A549 (cell line): Measurements from ENCODE around the gene SLC22A13.
"Not testable (repeated sequence)": the region's sequence is repeated elsewhere in the genome, so short reads cannot be mapped to it uniquely, and the experiment has no call there.

Experiments
- CEBPB ChIP-seq, 2 experiments: fragments of >200 bp in 1 of 2; sonication (Bioruptor Twin) in 1 of 2; formaldehyde crosslinking in 1 of 2; IDR thresholded peaks; 2 replicates each; pipeline ENCODE4 v1.6.1; 2012 to 2016
- ESRRA ChIP-seq: fragments of 150-350 bp; IDR thresholded peaks from 2 replicates; pipeline ENCODE4 v1.6.1; 2014; ENCODE audit warnings: mild to moderate bottlenecking, low read length, borderline replicate concordance
- MYC ChIP-seq: IDR thresholded peaks from 2 replicates; pipeline ENCODE4 v1.6.1; 2012; ENCODE audit warnings: mild to moderate bottlenecking, inconsistent platforms, low read length, improper control_type of control experiment, borderline replicate concordance
- POLR2A ChIP-seq: IDR thresholded peaks from 2 replicates; pipeline ENCODE4 v1.6.1; 2012; ENCODE audit warnings: mild to moderate bottlenecking, low read length
- RARB ChIP-seq: fragments of 250-450 bp; sonication (Bioruptor Pico); IDR thresholded peaks from 2 replicates; pipeline ENCODE4 v1.8.0; 2021; ENCODE audit warnings: mild to moderate bottlenecking, moderate library complexity
- ZFP36 ChIP-seq: fragments of 450-650 bp; IDR thresholded peaks from 2 replicates; pipeline ENCODE4 v1.6.1; 2014; ENCODE audit warnings: borderline replicate concordance; ENCODE audit not compliant: partially characterized antibody
- TF ChIP-seq, protein P1 (sequence below): fragments of >200 bp; sonication (Bioruptor Twin); formaldehyde crosslinking; IDR thresholded peaks from 3 replicates; pipeline ENCODE4 v1.5.1; 2016
- TF ChIP-seq, protein P2 (sequence below): fragments of 150-350 bp; IDR thresholded peaks from 2 replicates; pipeline ENCODE4 v1.6.1; 2014; ENCODE audit warnings: low read depth, mild to moderate bottlenecking, low read length
- TF ChIP-seq, protein P3 (sequence below): IDR thresholded peaks from 2 replicates; pipeline ENCODE4 v1.6.1; 2012
- TF ChIP-seq, protein P4 (sequence below): fragments of 200-600 bp; sonication (generic); IDR thresholded peaks from 2 replicates; pipeline ENCODE4 v1.6.1; 2016; ENCODE audit warnings: antibody characterized with exemption, mild to moderate bottlenecking, moderate library complexity

DNA sequence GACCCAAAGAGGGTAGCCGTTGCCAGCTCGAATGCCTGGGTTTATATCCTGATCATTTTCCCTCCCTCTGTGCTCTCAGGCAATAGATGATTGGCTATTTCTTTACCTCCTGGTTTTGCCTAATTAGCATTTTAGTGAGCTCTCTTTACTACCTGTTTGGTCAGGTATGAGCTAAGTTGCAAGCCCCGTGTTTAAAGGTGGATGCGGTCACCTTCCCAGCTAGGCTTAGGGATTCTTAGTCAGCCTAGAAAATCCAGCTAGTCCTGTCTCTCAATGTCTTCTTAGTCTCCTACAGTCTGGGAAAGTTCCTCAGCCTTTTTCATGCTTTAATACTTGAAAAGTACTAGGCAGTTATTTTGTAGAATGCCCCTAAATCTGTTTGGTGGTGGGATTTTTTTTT, 31.4 kb downstream of the SLC22A13 start:
- TF ChIP-seq ZFP36; MYC; CEBPB (IDR thresholded peaks at IDR 0.05); RARB (CRISPR knock-in tag); ESRRA; POLR2A: not testable (repeated sequence)
- TF ChIP-seq, protein P1, sequence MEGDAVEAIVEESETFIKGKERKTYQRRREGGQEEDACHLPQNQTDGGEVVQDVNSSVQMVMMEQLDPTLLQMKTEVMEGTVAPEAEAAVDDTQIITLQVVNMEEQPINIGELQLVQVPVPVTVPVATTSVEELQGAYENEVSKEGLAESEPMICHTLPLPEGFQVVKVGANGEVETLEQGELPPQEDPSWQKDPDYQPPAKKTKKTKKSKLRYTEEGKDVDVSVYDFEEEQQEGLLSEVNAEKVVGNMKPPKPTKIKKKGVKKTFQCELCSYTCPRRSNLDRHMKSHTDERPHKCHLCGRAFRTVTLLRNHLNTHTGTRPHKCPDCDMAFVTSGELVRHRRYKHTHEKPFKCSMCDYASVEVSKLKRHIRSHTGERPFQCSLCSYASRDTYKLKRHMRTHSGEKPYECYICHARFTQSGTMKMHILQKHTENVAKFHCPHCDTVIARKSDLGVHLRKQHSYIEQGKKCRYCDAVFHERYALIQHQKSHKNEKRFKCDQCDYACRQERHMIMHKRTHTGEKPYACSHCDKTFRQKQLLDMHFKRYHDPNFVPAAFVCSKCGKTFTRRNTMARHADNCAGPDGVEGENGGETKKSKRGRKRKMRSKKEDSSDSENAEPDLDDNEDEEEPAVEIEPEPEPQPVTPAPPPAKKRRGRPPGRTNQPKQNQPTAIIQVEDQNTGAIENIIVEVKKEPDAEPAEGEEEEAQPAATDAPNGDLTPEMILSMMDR = not testable (repeated sequence)
- TF ChIP-seq, protein P2, sequence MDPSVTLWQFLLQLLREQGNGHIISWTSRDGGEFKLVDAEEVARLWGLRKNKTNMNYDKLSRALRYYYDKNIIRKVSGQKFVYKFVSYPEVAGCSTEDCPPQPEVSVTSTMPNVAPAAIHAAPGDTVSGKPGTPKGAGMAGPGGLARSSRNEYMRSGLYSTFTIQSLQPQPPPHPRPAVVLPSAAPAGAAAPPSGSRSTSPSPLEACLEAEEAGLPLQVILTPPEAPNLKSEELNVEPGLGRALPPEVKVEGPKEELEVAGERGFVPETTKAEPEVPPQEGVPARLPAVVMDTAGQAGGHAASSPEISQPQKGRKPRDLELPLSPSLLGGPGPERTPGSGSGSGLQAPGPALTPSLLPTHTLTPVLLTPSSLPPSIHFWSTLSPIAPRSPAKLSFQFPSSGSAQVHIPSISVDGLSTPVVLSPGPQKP = not testable (repeated sequence)
- TF ChIP-seq, protein P3, sequence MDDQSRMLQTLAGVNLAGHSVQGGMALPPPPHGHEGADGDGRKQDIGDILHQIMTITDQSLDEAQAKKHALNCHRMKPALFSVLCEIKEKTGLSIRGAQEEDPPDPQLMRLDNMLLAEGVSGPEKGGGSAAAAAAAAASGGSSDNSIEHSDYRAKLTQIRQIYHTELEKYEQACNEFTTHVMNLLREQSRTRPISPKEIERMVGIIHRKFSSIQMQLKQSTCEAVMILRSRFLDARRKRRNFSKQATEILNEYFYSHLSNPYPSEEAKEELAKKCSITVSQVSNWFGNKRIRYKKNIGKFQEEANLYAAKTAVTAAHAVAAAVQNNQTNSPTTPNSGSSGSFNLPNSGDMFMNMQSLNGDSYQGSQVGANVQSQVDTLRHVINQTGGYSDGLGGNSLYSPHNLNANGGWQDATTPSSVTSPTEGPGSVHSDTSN = not testable (repeated sequence)
- TF ChIP-seq, protein P4, sequence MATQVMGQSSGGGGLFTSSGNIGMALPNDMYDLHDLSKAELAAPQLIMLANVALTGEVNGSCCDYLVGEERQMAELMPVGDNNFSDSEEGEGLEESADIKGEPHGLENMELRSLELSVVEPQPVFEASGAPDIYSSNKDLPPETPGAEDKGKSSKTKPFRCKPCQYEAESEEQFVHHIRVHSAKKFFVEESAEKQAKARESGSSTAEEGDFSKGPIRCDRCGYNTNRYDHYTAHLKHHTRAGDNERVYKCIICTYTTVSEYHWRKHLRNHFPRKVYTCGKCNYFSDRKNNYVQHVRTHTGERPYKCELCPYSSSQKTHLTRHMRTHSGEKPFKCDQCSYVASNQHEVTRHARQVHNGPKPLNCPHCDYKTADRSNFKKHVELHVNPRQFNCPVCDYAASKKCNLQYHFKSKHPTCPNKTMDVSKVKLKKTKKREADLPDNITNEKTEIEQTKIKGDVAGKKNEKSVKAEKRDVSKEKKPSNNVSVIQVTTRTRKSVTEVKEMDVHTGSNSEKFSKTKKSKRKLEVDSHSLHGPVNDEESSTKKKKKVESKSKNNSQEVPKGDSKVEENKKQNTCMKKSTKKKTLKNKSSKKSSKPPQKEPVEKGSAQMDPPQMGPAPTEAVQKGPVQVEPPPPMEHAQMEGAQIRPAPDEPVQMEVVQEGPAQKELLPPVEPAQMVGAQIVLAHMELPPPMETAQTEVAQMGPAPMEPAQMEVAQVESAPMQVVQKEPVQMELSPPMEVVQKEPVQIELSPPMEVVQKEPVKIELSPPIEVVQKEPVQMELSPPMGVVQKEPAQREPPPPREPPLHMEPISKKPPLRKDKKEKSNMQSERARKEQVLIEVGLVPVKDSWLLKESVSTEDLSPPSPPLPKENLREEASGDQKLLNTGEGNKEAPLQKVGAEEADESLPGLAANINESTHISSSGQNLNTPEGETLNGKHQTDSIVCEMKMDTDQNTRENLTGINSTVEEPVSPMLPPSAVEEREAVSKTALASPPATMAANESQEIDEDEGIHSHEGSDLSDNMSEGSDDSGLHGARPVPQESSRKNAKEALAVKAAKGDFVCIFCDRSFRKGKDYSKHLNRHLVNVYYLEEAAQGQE = not testable (repeated sequence)
